Loucy (cell line): ENCODE measurements around the gene DNAJB13.

Experiments used
- H2AFZ ChIP-seq: fragments of 200-600 bp; sonication (generic); 2 replicates; pipeline ENCODE4 v1.6.0; 2016; ENCODE audit warnings: antibody characterized with exemption, mild to moderate bottlenecking, low read length, moderate library complexity
- H3F3A ChIP-seq: fragments of 200-600 bp; 2 replicates; pipeline ENCODE4 v1.6.0; 2016; ENCODE audit warnings: antibody characterized with exemption, low read depth, mild to moderate bottlenecking
- H3K27me3 ChIP-seq: fragments of 200-600 bp; sonication (generic); 2 replicates; pipeline ENCODE4 v1.6.1; 2014; ENCODE audit warnings: low read length, mild to moderate bottlenecking; ENCODE audit not compliant: insufficient read depth, poor library complexity, severe bottlenecking
- H3K36me3 ChIP-seq: fragments of 200-600 bp; sonication (generic); 2 replicates; pipeline ENCODE4 v1.6.1; 2016; ENCODE audit warnings: low read length; ENCODE audit not compliant: insufficient read depth
- H3K4me1 ChIP-seq: fragments of 200-600 bp; sonication (generic); 2 replicates; pipeline ENCODE4 v1.5.1; 2014; ENCODE audit warnings: low read length, mild to moderate bottlenecking; ENCODE audit not compliant: insufficient read depth, poor library complexity, severe bottlenecking
- H3K4me2 ChIP-seq: fragments of 200-600 bp; sonication (generic); 2 replicates; pipeline ENCODE4 v1.6.0; 2014; ENCODE audit warnings: antibody characterized with exemption, low read length, low read depth, mild to moderate bottlenecking; ENCODE audit not compliant: poor library complexity, severe bottlenecking
- H3K4me3 ChIP-seq: fragments of 200-600 bp; sonication (generic); 2 replicates; pipeline ENCODE4 v1.5.1; 2014; ENCODE audit warnings: low read length, mild to moderate bottlenecking, mixed read lengths; ENCODE audit not compliant: poor library complexity, severe bottlenecking
- H3K79me2 ChIP-seq: fragments of 200-600 bp; sonication (generic); 2 replicates; pipeline ENCODE4 v1.6.1; 2014; ENCODE audit warnings: low read length; ENCODE audit not compliant: insufficient read depth
- H3K9ac ChIP-seq: fragments of 200-600 bp; sonication (generic); 2 replicates; pipeline ENCODE4 v1.6.0; 2014; ENCODE audit warnings: mild to moderate bottlenecking, low read depth, low read length, moderate library complexity; ENCODE audit not compliant: poor library complexity, severe bottlenecking
- H3K9me2 ChIP-seq: fragments of 200-600 bp; sonication (generic); replicated peaks from 2 replicates; pipeline ENCODE4 v1.6.1; 2016; ENCODE audit warnings: low read depth, low read length, mixed read lengths
- H3K9me3 ChIP-seq: fragments of 200-600 bp; sonication (generic); 2 replicates; pipeline ENCODE4 v1.6.1; 2014; ENCODE audit warnings: mild to moderate bottlenecking, antibody characterized with exemption, low read length, low read depth; ENCODE audit not compliant: insufficient read depth
- H4K20me1 ChIP-seq: fragments of 200-600 bp; sonication (generic); 2 replicates; pipeline ENCODE4 v1.6.0; 2014; ENCODE audit warnings: antibody characterized with exemption, low read length, mild to moderate bottlenecking; ENCODE audit not compliant: insufficient read depth, poor library complexity, severe bottlenecking
- CTCF ChIP-seq: fragments of 200-600 bp; sonication (generic); conservative IDR thresholded peaks from 2 replicates; pipeline ENCODE4 v1.5.1; 2014; ENCODE audit warnings: mild to moderate bottlenecking, antibody characterized with exemption, low read length
- EZH2phosphoT487 ChIP-seq: fragments of 200-600 bp; IDR thresholded peaks from 2 replicates; pipeline ENCODE4 v1.6.1; 2018; ENCODE audit warnings: antibody characterized with exemption, mild to moderate bottlenecking, moderate library complexity, borderline replicate concordance

The DNAJB13 gene

GRCh38 chr11:73944085-73944484 lies 6.7 kb upstream of the DNAJB13 start:
- H3K27me3 ChIP-seq: no peaks in the 10 kb centered on the region
- no peaks in the 10 kb centered on the region for H3F3A ChIP-seq
- no peaks in the 10 kb centered on the region for H3K36me3 ChIP-seq
- H3K4me3 ChIP-seq: no peak overlapping the region
- no peak overlapping the region for H3K4me2 ChIP-seq
- no peaks in the 10 kb centered on the region for H3K9me2 ChIP-seq
- no peak overlapping the region for H3K9ac ChIP-seq
- no peaks in the 10 kb centered on the region for H4K20me1 ChIP-seq
- TF ChIP-seq EZH2phosphoT487: no peak
- no peak for TF ChIP-seq CTCF
- H2AFZ ChIP-seq: no peak overlapping the region
- H3K4me1 ChIP-seq: no peaks in the 10 kb centered on the region
- 0 out of 2 replicates have a peak, but pooled peaks cover 7% of the 10 kb centered on the region for H3K9me3 ChIP-seq
- H3K79me2 ChIP-seq: no peaks in the 10 kb centered on the region

- H3K36me3 ChIP-seq: no peaks in the 10 kb centered on the region
- H3K27me3 ChIP-seq: no peaks in the 10 kb centered on the region
- 0 out of 2 replicates have a peak, but pooled peaks cover 7% of the 10 kb centered on the region for H3K9me3 ChIP-seq
- H3K9me2 ChIP-seq: no peaks in the 10 kb centered on the region
- no peak overlapping the region for H2AFZ ChIP-seq
- H4K20me1 ChIP-seq: no peaks in the 10 kb centered on the region
- H3K4me2 ChIP-seq: no peak overlapping the region
- no peaks in the 10 kb centered on the region for H3K4me1 ChIP-seq
- H3F3A ChIP-seq: no peaks in the 10 kb centered on the region
- no peak overlapping the region for H3K9ac ChIP-seq
- no peaks in the 10 kb centered on the region for H3K79me2 ChIP-seq
- H3K4me3 ChIP-seq: no peak overlapping the region
- no peak for TF ChIP-seq CTCF
- no peak for TF ChIP-seq EZH2phosphoT487
Measured at GRCh38 chr11:73944901-73945300, 5.9 kb upstream of the DNAJB13 start.

GRCh38 chr11:73945396-73945795 lies 5.4 kb upstream of the DNAJB13 start:
- H3K4me3 ChIP-seq: no peak overlapping the region
- no peaks in the 10 kb centered on the region for H3F3A ChIP-seq
- no peaks in the 10 kb centered on the region for H3K27me3 ChIP-seq
- H3K4me2 ChIP-seq: no peak overlapping the region
- H3K4me1 ChIP-seq: no peaks in the 10 kb centered on the region
- H3K79me2 ChIP-seq: no peaks in the 10 kb centered on the region
- no peaks in the 10 kb centered on the region for H3K9me2 ChIP-seq
- H3K9me3 ChIP-seq: 0 out of 2 replicates have a peak, but pooled peaks cover 7% of the 10 kb centered on the region
- no peak overlapping the region for H3K9ac ChIP-seq
- TF ChIP-seq EZH2phosphoT487 (no peak), CTCF (no peak)
- no peaks in the 10 kb centered on the region for H4K20me1 ChIP-seq
- H3K36me3 ChIP-seq: no peaks in the 10 kb centered on the region
- H2AFZ ChIP-seq: no peak overlapping the region
